GM19099 (cell line): ENCODE data around the gene ZNF165.
"Not testable (repeated sequence)": the region's sequence is repeated elsewhere in the genome, so short reads cannot be mapped to it uniquely, and the experiment has no call there.

Source experiments
- POLR2A ChIP-seq: IDR thresholded peaks from 3 replicates; pipeline ENCODE4 v1.6.1; 2011; ENCODE audit warnings: low read depth; ENCODE audit not compliant: insufficient read length; ENCODE audit errors: extremely low read depth

The ZNF165 gene

GRCh38 chr6:28080381-28080630, at the start of gene ZNF165:
Gene ZNF165 (plus strand): TSS chr6:28080568. CDS start chr6:28085481, 4,913 bp downstream.
- TF ChIP-seq POLR2A: not testable (repeated sequence)

- no peak for TF ChIP-seq POLR2A
Observed at GRCh38 chr6:28053584-28053983, 26.8 kb upstream of the ZNF165 start.

GRCh38 chr6:28060405-28060804, 20.0 kb upstream of the ZNF165 start:
- TF ChIP-seq POLR2A: no peak

- TF ChIP-seq POLR2A: no peak
Observed at GRCh38 chr6:28064272-28064671, 16.1 kb upstream of the ZNF165 start.

GRCh38 chr6:28068067-28068466, 12.3 kb upstream of the ZNF165 start:
- TF ChIP-seq POLR2A: no peak

GRCh38 chr6:28078050-28078449, 2.3 kb upstream of the ZNF165 start:
- no peak for TF ChIP-seq POLR2A

- TF ChIP-seq POLR2A: no peak
Observed at GRCh38 chr6:28078836-28079235, 1.5 kb upstream of the ZNF165 start.

GRCh38 chr6:28080631-28081485, 490 bp downstream of the ZNF165 start:
- TF ChIP-seq POLR2A: peak; percentile 45

- no peak for TF ChIP-seq POLR2A
Observed at GRCh38 chr6:28081486-28081751, 1.1 kb downstream of the ZNF165 start.

GRCh38 chr6:28082939-28083338, 2.6 kb downstream of the ZNF165 start:
- TF ChIP-seq POLR2A: no peak

- no peak for TF ChIP-seq POLR2A
Observed at GRCh38 chr6:28089054-28089453, 8.7 kb downstream of the ZNF165 start.

- TF ChIP-seq POLR2A: no peak
Observed at GRCh38 chr6:28090917-28091586, 10.7 kb downstream of the ZNF165 start.

- peak; percentile 95 for TF ChIP-seq POLR2A
Observed at GRCh38 chr6:28104392-28105244, 24.2 kb downstream of the ZNF165 start.

- no peak for TF ChIP-seq POLR2A
Observed at GRCh38 chr6:28105245-28105639, 24.9 kb downstream of the ZNF165 start.

- no peak for TF ChIP-seq POLR2A
Observed at GRCh38 chr6:28107506-28107905, 27.1 kb downstream of the ZNF165 start.

- no peak for TF ChIP-seq POLR2A
Observed at GRCh38 chr6:28111964-28112363, 31.6 kb downstream of the ZNF165 start.
